H1 (cell line): ENCODE results near the gene CEBPG. TPM values are rescaled to one million over a fixed set of nuclear protein-coding genes. Genes with fewer than 3 reads are reported as not detected.
A peak's percentile ranks its signal among the peaks of the same experiment; 100 is the strongest.

Experiments used
- CTCF ChIA-PET: fragments of 300-600 bp; sonication (Branson Sonifier 250); formaldehyde crosslinking; loops from one replicate; lab custom pipeline; 2021; ENCODE audit not compliant: partially characterized antibody; lab: Charles Lee
- POLR2A ChIA-PET: fragments of 300-600 bp; sonication (Branson Sonifier 250); formaldehyde crosslinking; loops from one replicate; lab custom pipeline; 2021; ENCODE audit warnings: inconsistent platforms; ENCODE audit not compliant: partially characterized antibody; lab: Charles Lee
- DNase-seq, 2 experiments: peaks; one replicate each; pipeline versions ENCODE4 v3.0.0 to v3.0.0-alpha.2; 2010 to 2022; ENCODE audit warnings: low spot score in 2 of 2, low read depth in 1 of 2, mixed read lengths in 1 of 2
- FAIRE-seq: peaks from 2 replicates; lab custom pipeline; 2011; peaks lifted over from hg19 to GRCh38; lab: Jason Lieb, UNC
- H2AFZ ChIP-seq: 2 replicates; pipeline ENCODE4 v1.8.1; 2012; ENCODE audit warnings: low read length, inconsistent platforms
- H2AK5ac ChIP-seq: 2 replicates; pipeline ENCODE4 v1.6.1; 2013; ENCODE audit warnings: low read depth, low read length
- H2BK120ac ChIP-seq: replicated peaks from 2 replicates; pipeline ENCODE3; 2013; ENCODE audit warnings: low read depth, low read length, inconsistent platforms
- H2BK12ac ChIP-seq: 2 replicates; pipeline ENCODE4 v1.6.1; 2013; ENCODE audit warnings: low read depth, low read length
- H2BK15ac ChIP-seq: 2 replicates; pipeline ENCODE4 v1.6.1; 2013; ENCODE audit warnings: low read length
- H2BK20ac ChIP-seq: 2 replicates; pipeline ENCODE4 v1.6.1; 2013; ENCODE audit warnings: low read length
- H2BK5ac ChIP-seq: 2 replicates; pipeline ENCODE4 v1.6.1; 2013; ENCODE audit warnings: low read depth, low read length
- H3K14ac ChIP-seq: 2 replicates; pipeline ENCODE4 v1.6.1; 2013; ENCODE audit warnings: inconsistent platforms; ENCODE audit not compliant: insufficient read length
- H3K18ac ChIP-seq: 2 replicates; pipeline ENCODE4 v1.6.1; 2013; ENCODE audit warnings: low read length; ENCODE audit errors: extremely low read depth
- H3K23ac ChIP-seq: 2 replicates; pipeline ENCODE4 v1.6.1; 2013; ENCODE audit warnings: inconsistent platforms; ENCODE audit not compliant: insufficient read length
- H3K23me2 ChIP-seq: 2 replicates; pipeline ENCODE4 v1.6.1; 2013; ENCODE audit warnings: low read depth, low read length
- H3K27ac ChIP-seq: 2 replicates; pipeline ENCODE4 v1.6.1; 2011; ENCODE audit warnings: low read depth, low read length, inconsistent platforms
- H3K27me3 ChIP-seq, 4 experiments: replicated peaks in 1 of 4; 1 replicate in 1 of 4; 2 replicates in 3 of 4; pipeline versions ENCODE4 v1.6.1 to v1.8.1; 2011 to 2013; ENCODE audit warnings: low read length in 3 of 4, mild to moderate bottlenecking in 3 of 4, inconsistent platforms in 2 of 4, mixed read lengths in 2 of 4, moderate library complexity in 1 of 4; ENCODE audit not compliant: control insufficient read depth in 3 of 4, insufficient read depth in 3 of 4; ENCODE audit errors: extremely low read depth in 1 of 4
- H3K36me3 ChIP-seq, 4 experiments: 2 replicates each; pipeline versions ENCODE4 v1.6.1 to v1.8.1; 2011 to 2013; ENCODE audit warnings: mild to moderate bottlenecking in 4 of 4, low read length in 3 of 4, moderate library complexity in 2 of 4, control low read depth in 1 of 4, inconsistent platforms in 1 of 4; ENCODE audit not compliant: insufficient read depth in 4 of 4, control insufficient read depth in 2 of 4
- H3K4ac ChIP-seq: replicated peaks from 2 replicates; pipeline ENCODE3; 2013; ENCODE audit warnings: low read length, low read depth, mixed read lengths, inconsistent platforms; ENCODE audit not compliant: insufficient read length
- H3K4me1 ChIP-seq, 4 experiments: replicated peaks in 1 of 4; 1 replicate in 1 of 4; 2 replicates in 3 of 4; pipeline versions ENCODE4 v1.6.1 to v1.8.1; 2011 to 2013; ENCODE audit warnings: low read length in 3 of 4, inconsistent platforms in 2 of 4, mixed read lengths in 1 of 4; ENCODE audit not compliant: insufficient read depth in 4 of 4, control insufficient read depth in 3 of 4
- H3K4me2 ChIP-seq, 2 experiments: 2 replicates each; pipeline versions ENCODE4 v1.6.1 to v1.8.1; 2011 to 2013; ENCODE audit warnings: low read depth in 2 of 2, low read length in 2 of 2, control low read depth in 1 of 2, inconsistent platforms in 1 of 2, mild to moderate bottlenecking in 1 of 2; ENCODE audit not compliant: insufficient read depth in 1 of 2
- H3K4me3 ChIP-seq, 4 experiments: fragments of 200-600, 300-600 bp in 1 of 4; sonication (generic), shearing (Covaris generic), sonication (Bioruptor Twin) in 1 of 4; 2 replicates each; pipeline versions ENCODE4 v1.5.1 to v1.8.1; 2011 to 2016; ENCODE audit warnings: low read length in 4 of 4, low read depth in 3 of 4, control low read depth in 2 of 4, inconsistent platforms in 2 of 4, mild to moderate bottlenecking in 2 of 4, mixed read lengths in 1 of 4, moderate library complexity in 1 of 4; ENCODE audit not compliant: insufficient read depth in 2 of 4; ENCODE audit errors: extremely low read depth in 1 of 4
- H3K56ac ChIP-seq: replicated peaks from 2 replicates; pipeline ENCODE3; 2013; ENCODE audit warnings: low read depth, mild to moderate bottlenecking, mixed read lengths, low read length, inconsistent platforms; ENCODE audit not compliant: insufficient read length
- H3K79me1 ChIP-seq: 2 replicates; pipeline ENCODE4 v1.6.1; 2013; ENCODE audit warnings: low read depth, low read length, control low read depth
- H3K79me2 ChIP-seq, 2 experiments: 2 replicates each; pipeline versions ENCODE4 v1.6.1 to v1.8.1; 2012 to 2013; ENCODE audit warnings: low read length in 2 of 2, mild to moderate bottlenecking in 2 of 2, inconsistent platforms in 1 of 2; ENCODE audit not compliant: insufficient read depth in 2 of 2, control insufficient read depth in 1 of 2
- H3K9ac ChIP-seq, 4 experiments: replicated peaks in 1 of 4; 1 replicate in 1 of 4; 2 replicates in 3 of 4; pipeline versions ENCODE4 v1.6.1 to v1.8.1; 2011 to 2013; ENCODE audit warnings: low read depth in 3 of 4, low read length in 3 of 4, control low read depth in 2 of 4, mild to moderate bottlenecking in 2 of 4, moderate library complexity in 2 of 4, inconsistent platforms in 1 of 4; ENCODE audit errors: extremely low read depth in 1 of 4
- H3K9me3 ChIP-seq, 2 experiments: 2 replicates each; pipeline versions ENCODE4 v1.6.1 to v1.8.1; 2012 to 2013; ENCODE audit warnings: mild to moderate bottlenecking in 2 of 2, moderate library complexity in 2 of 2, control low read depth in 1 of 2, inconsistent platforms in 1 of 2, low read depth in 1 of 2, low read length in 1 of 2, mixed read lengths in 1 of 2; ENCODE audit not compliant: insufficient read depth in 2 of 2
- H4K20me1 ChIP-seq, 2 experiments: replicated peaks in 1 of 2; 2 replicates each; pipeline versions ENCODE3 to v1.8.1; 2011 to 2013; ENCODE audit warnings: inconsistent platforms in 2 of 2, low read length in 2 of 2, mild to moderate bottlenecking in 1 of 2; ENCODE audit not compliant: insufficient read depth in 2 of 2, control insufficient read depth in 1 of 2
- H4K5ac ChIP-seq: 2 replicates; pipeline ENCODE4 v1.6.1; 2013; ENCODE audit warnings: low read length, low read depth, mixed read lengths, inconsistent platforms; ENCODE audit not compliant: insufficient read length
- H4K8ac ChIP-seq: 2 replicates; pipeline ENCODE4 v1.8.0; 2013; ENCODE audit warnings: mild to moderate bottlenecking, moderate library complexity, low read length, inconsistent platforms; ENCODE audit not compliant: insufficient read depth; ENCODE audit errors: extremely low read depth
- H4K91ac ChIP-seq: replicated peaks from 2 replicates; pipeline ENCODE3; 2013; ENCODE audit warnings: low read length, mixed read lengths, inconsistent platforms; ENCODE audit not compliant: insufficient read length
- BCL11A ChIP-seq, 2 experiments: IDR thresholded peaks; one replicate each; pipeline ENCODE4 v1.6.1; 2011; ENCODE audit warnings: low read depth in 2 of 2, low read length in 2 of 2, mild to moderate bottlenecking in 2 of 2
- CBX5 ChIP-seq: fragments of 300-800, 300-1000 bp; sonication (generic); IDR thresholded peaks from 2 replicates; pipeline ENCODE4 v1.7.1; 2016; ENCODE audit warnings: antibody characterized with exemption, low read length, low read depth
- EZH2 ChIP-seq: fragments of 200-600 bp; sonication (generic); IDR thresholded peaks from 2 replicates; pipeline ENCODE4 v1.7.1; 2012; ENCODE audit warnings: low read depth, mild to moderate bottlenecking, moderate library complexity, low read length, inconsistent platforms; ENCODE audit not compliant: severe bottlenecking
- FOSL1 ChIP-seq: IDR thresholded peaks from 2 replicates; pipeline ENCODE4 v1.6.1; 2011; ENCODE audit warnings: mild to moderate bottlenecking, low read depth, low read length, moderate library complexity; ENCODE audit not compliant: insufficient read depth
- JUND ChIP-seq: IDR thresholded peaks from 2 replicates; pipeline ENCODE4 v1.6.1; 2011; ENCODE audit warnings: mild to moderate bottlenecking, improper control_type of control experiment, low read length
- NANOG ChIP-seq: IDR thresholded peaks from 2 replicates; pipeline ENCODE4 v1.6.1; 2011; ENCODE audit warnings: low read length, low read depth, mild to moderate bottlenecking, inconsistent platforms; ENCODE audit not compliant: insufficient read depth, poor library complexity, severe bottlenecking
- POLR2A ChIP-seq, 2 experiments: IDR thresholded peaks; 1 replicate in 1 of 2; 2 replicates in 1 of 2; pipeline ENCODE4 v1.6.1; 2011; ENCODE audit warnings: low read depth in 2 of 2, low read length in 2 of 2, mild to moderate bottlenecking in 2 of 2; ENCODE audit errors: control extremely low read depth in 1 of 2
- RAD21 ChIP-seq, 2 experiments: IDR thresholded peaks in 1 of 2; conservative IDR thresholded peaks in 1 of 2; 2 replicates each; pipeline ENCODE4 v1.6.1; 2011; ENCODE audit warnings: low read depth in 2 of 2, low read length in 2 of 2, improper control_type of control experiment in 1 of 2, inconsistent platforms in 1 of 2, mild to moderate bottlenecking in 1 of 2, moderate library complexity in 1 of 2
- SP2 ChIP-seq: IDR thresholded peaks from 2 replicates; pipeline ENCODE4 v1.6.1; 2012; ENCODE audit warnings: mild to moderate bottlenecking, low read length, inconsistent platforms
- TCF12 ChIP-seq: IDR thresholded peaks from 2 replicates; pipeline ENCODE4 v1.6.1; 2011; ENCODE audit warnings: low read depth, mild to moderate bottlenecking, low read length
- WGBS, 2 experiments: shearing (Covaris generic) in 1 of 2; methylation state at CpG; one replicate each; pipeline versions ENCODE4 v1.1.6 to v1.1.7; 2013 to 2015; ENCODE audit warnings: low lambda C conversion rate in 2 of 2, mixed read lengths in 2 of 2, inconsistent platforms in 1 of 2, low coverage in 1 of 2, missing lambda C conversion rate in 1 of 2; ENCODE audit not compliant: insufficient replicate concordance in 2 of 2, insufficient coverage in 1 of 2, insufficient read length in 1 of 2; ENCODE audit errors: extremely low coverage in 1 of 2, missing lambda C conversion rate in 1 of 2; 5-methylcytosine and 5-hydroxymethylcytosine counted together
- polyA plus RNA-seq, 7 experiments: library from polyadenylated mRNA; depleted of rRNA in 3 of 7; stranded (reverse) in 5 of 7; unstranded in 2 of 7; fragments of >200 nt in 5 of 7; fragments of 200-250 nt in 2 of 7; gene quantifications; 1 replicate in 5 of 7; 2 replicates in 1 of 7; 4 replicates in 1 of 7; pipeline versions ENCODE4 v1.2.1 to v1.2.3, GENCODE V29; 2011 to 2013; ENCODE audit warnings: missing spikeins in 2 of 7, mixed read lengths in 2 of 7
- total RNA-seq: library from RNA; stranded (reverse); fragmentation: NEBNext Ultra II Directional; extraction: Animal tissue kit (Norgen Biotek cat#: 25700); gene quantifications from 2 replicates; pipeline ENCODE4 v1.2.1, GENCODE V29; 2021

The CEBPG gene
- total and polyA plus RNA-seq, 2 of the 8 experiments (the other 6 are each of a cell fraction or from before 2014, with no cell fraction given), result 12.3 to 35.4 TPM

DNA sequence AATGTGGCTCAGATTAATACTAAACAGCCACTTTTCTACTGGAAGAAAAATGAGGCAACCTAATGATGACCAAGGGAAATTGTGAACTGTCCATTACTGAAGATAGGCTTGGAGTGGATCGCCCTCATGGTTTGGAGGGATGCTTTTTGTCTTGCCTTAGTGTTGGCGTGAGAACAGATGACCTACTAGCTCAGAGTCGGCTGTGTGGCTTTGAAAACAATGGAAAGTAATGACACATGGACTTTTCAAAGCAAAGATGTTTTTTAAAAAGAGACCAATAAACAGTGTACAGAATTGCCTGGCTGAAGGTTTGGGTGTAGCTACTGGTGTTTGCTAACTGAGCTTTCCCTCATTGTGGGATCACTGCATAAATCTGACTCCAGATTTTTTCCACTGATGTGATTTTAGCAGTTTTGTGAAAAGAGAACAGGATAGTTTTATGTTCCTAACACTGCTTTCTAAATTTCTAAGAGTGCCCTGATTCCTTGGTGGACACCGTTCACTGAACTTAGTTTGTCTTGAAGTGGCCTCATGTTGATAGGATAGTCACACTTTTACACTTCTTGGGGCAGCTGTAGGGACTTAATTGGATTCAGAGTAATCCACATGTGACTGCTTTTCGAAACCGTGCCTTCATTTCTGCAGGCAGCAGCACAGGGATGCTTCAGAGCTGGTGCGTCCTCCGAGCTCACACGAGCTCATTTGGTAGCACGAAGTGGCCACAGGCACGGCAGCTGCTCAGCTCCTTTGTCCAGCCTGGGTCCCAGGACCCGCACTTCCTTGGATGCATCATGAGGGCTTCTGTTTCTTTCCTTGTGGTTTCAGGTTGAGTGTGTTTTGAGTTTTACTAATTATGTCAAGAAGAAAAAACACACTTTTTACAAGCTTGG is 4.3 kb downstream of the CEBPG start:
- H4K20me1 ChIP-seq, result peaks cover 34% of the 10 kb centered on the region in 2 experiments
- no peak overlapping the region for H2BK20ac ChIP-seq
- no peak for TF ChIP-seq EZH2
- TF ChIP-seq JUND, result no peak
- no peak for TF ChIP-seq SP2
- no peak for TF ChIP-seq CBX5
- TF ChIP-seq NANOG, result no peak
- TF ChIP-seq RAD21 (IDR thresholded peaks at IDR 0.05 in 1 of 2, conservative IDR thresholded peaks at IDR 0.05 in 1 of 2; ENCODE audit: low read depth in 2 of 2, low read length in 2 of 2), result no peak
- no peak for TF ChIP-seq TCF12
- TF ChIP-seq BCL11A (IDR thresholded peaks at IDR 0.05; ENCODE audit: low read depth in 2 of 2, low read length in 2 of 2), result no peak
- TF ChIP-seq FOSL1, result no peak
- TF ChIP-seq POLR2A (IDR thresholded peaks at IDR 0.05; ENCODE audit: control extremely low read depth in 1 of 2, low read depth in 2 of 2, low read length in 2 of 2), result no peak
- H3K79me2 ChIP-seq, result peaks cover 27 to 88% of the 10 kb centered on the region in 2 experiments
- H4K91ac ChIP-seq, result no peak overlapping the region
- H2BK5ac ChIP-seq, result 0 out of 2 replicates have a peak overlapping the region, but pooled peaks have one; percentile 26
- no peak overlapping the region for H4K8ac ChIP-seq
- ChIA-PET CTCF (interaction anchor here (0.7 to 4.2 kb wide), 14 partner anchors 11 to 142 kb away, joined by 3 to 21 read pairs (median 5); partner anchors contain the start of gene CEBPA), POLR2A (interaction anchor here (0.8 to 2.1 kb wide), 10 partner anchors 9 to 131 kb away, joined by 3 to 9 read pairs (median 4); no protein-coding TSS in a partner anchor)
- WGBS, 2 experiments, result 90% methylated on average over 12 of the region's 12 CpGs; no CpG with 5 or more reads in 1 of the 2 experiments
- no peak overlapping the region for H2BK120ac ChIP-seq
- no peaks in the 10 kb centered on the region for H3K9me3 ChIP-seq
- H3K23me2 ChIP-seq, result peaks cover 6% of the 10 kb centered on the region
- no peak overlapping the region for H3K9ac ChIP-seq
- no peak for FAIRE-seq
- H4K5ac ChIP-seq, result no peak overlapping the region
- no peak overlapping the region for H3K14ac ChIP-seq
- H2AK5ac ChIP-seq, result no peak overlapping the region
- no peak overlapping the region for H2BK15ac ChIP-seq
- H3K4ac ChIP-seq, result no peak overlapping the region
- peaks cover 0 to 9% (median 2%) of the 10 kb centered on the region in 4 experiments; a peak in 4 of 8 replicates for H3K36me3 ChIP-seq
- no peak overlapping the region for H3K18ac ChIP-seq
- H3K79me1 ChIP-seq, result peaks cover 19% of the 10 kb centered on the region
- peaks cover 4 to 12% (median 6%) of the 10 kb centered on the region in 4 experiments; a peak in 6 of 7 replicates for H3K4me1 ChIP-seq
- no peak overlapping the region for H3K27ac ChIP-seq
- H3K4me3 ChIP-seq, result no peak overlapping the region
- no peak overlapping the region for H2AFZ ChIP-seq
- H3K56ac ChIP-seq, result no peak overlapping the region
- H3K23ac ChIP-seq, result no peak overlapping the region
- no peak for DNase-seq
- no peak overlapping the region for H2BK12ac ChIP-seq
- no peak overlapping the region for H3K4me2 ChIP-seq
- H3K27me3 ChIP-seq, result no peaks in the 10 kb centered on the region
